T47D (cell line): ENCODE data around the gene SGMS1.
"Not testable (repeated sequence)": the region's sequence is repeated elsewhere in the genome, so short reads cannot be mapped to it uniquely, and the experiment has no call there.

Experiments used
- DNase-seq, 2 experiments: peaks; one replicate each; pipeline versions ENCODE4 v3.0.0 to v3.0.0-alpha.2; 2011 to 2012; ENCODE audit warnings: low read depth in 1 of 2, low spot score in 1 of 2
- JUND ChIP-seq: IDR thresholded peaks from 2 replicates; pipeline ENCODE4 v1.6.1; 2012; ENCODE audit warnings: low read depth
- in situ Hi-C: cut with HindIII; loops from 2 replicates; pipeline ENCODE4 v1.10.0; 2016; ENCODE audit warnings: low sequenced_read_pairs, low pct_unique_long_range_greater_than_20kb

Gene SGMS1

GRCh38 chr10:50516171-50516570 lies 107.6 kb downstream of the SGMS1 start:
- DNase-seq = no peak
- no peak for TF ChIP-seq JUND
- in situ Hi-C loops = no loop called here

- in situ Hi-C loops = no loop called here
- no peak for TF ChIP-seq JUND
- DNase-seq = no peak
Measured at GRCh38 chr10:50515420-50515819, 108.3 kb downstream of the SGMS1 start.

- TF ChIP-seq JUND = no peak
- in situ Hi-C loops = no loop called here
- DNase-seq = no peak
Measured at GRCh38 chr10:50514995-50515394, 108.8 kb downstream of the SGMS1 start.

GRCh38 chr10:50513956-50514355 lies 109.8 kb downstream of the SGMS1 start:
- no peak for TF ChIP-seq JUND
- no peak for DNase-seq
- in situ Hi-C loops = no loop called here

GRCh38 chr10:50512743-50513416 lies 110.9 kb downstream of the SGMS1 start:
- DNase-seq = no peak
- in situ Hi-C loops = no loop called here
- no peak for TF ChIP-seq JUND

- no peak for DNase-seq
- no peak for TF ChIP-seq JUND
- in situ Hi-C loops = no loop called here
Measured at GRCh38 chr10:50512214-50512595, 111.6 kb downstream of the SGMS1 start.

GRCh38 chr10:50511492-50512213 lies 112.1 kb downstream of the SGMS1 start:
- in situ Hi-C loops = no loop called here
- TF ChIP-seq JUND = no peak
- peak in 1 of 2 experiments; percentile 9 for DNase-seq

GRCh38 chr10:50510517-50511473 lies 113.0 kb downstream of the SGMS1 start:
- in situ Hi-C loops = no loop called here
- DNase-seq = no peak
- TF ChIP-seq JUND = no peak

GRCh38 chr10:50508315-50509051 lies 115.3 kb downstream of the SGMS1 start:
- in situ Hi-C loops = no loop called here
- no peak for TF ChIP-seq JUND
- DNase-seq = no peak

- in situ Hi-C loops = no loop called here
- no peak for TF ChIP-seq JUND
- no peak for DNase-seq
Measured at GRCh38 chr10:50506861-50507573, 116.7 kb downstream of the SGMS1 start.

GRCh38 chr10:50504389-50504788 lies 119.4 kb downstream of the SGMS1 start:
- in situ Hi-C loops = no loop called here
- no peak for TF ChIP-seq JUND
- DNase-seq = no peak

GRCh38 chr10:50503661-50504320 lies 120.0 kb downstream of the SGMS1 start:
- TF ChIP-seq JUND = no peak
- in situ Hi-C loops = no loop called here
- DNase-seq = no peak

- DNase-seq, in situ Hi-C loops: not testable (repeated sequence)
Measured at GRCh38 chr10:50503156-50503555, 120.6 kb downstream of the SGMS1 start.
